ENCODE results near the gene MFF.

Gene MFF

DNA sequence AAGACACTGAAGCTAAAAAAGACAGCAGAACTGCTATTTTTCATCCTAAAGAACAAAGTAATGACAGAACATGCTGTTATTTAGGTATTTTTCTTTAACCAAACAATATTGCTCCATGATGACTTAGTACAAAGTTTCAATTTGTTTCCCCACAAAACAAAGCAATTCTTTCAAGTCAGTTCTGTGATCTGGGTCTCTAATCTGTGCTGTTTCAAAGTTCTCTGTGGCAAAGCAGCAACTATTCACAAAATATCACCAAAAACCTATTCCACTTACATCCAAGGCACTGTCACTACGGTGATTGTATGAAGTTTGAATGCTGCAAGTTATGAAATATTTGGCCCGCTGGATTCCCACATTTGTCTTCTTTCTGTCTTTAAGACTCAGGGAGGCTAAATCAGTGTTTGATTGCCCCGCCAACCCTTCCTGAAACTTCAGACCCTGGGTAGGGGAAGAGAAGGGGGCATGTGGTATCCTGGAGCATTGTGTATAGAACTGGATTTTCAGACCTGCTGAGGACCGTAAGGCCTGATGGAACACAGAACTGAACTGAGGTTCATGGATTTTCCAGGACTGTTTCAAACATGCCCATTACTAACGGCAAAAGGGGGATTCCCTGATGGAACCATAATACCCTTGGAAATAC, 13.1 kb upstream of the MFF start:
- TF ChIP-seq TCF12 (IDR thresholded peaks at IDR 0.05; ENCODE audit: low read depth) (no peak), CREB1 (IDR thresholded peaks at IDR 0.05; ENCODE audit: low read depth) (no peak), ZBTB7A (IDR thresholded peaks at IDR 0.05; ENCODE audit: low read depth) (no peak), EGR1 (IDR thresholded peaks at IDR 0.05) (no peak), TEAD4 (IDR thresholded peaks at IDR 0.05) (no peak), FOXM1 (IDR thresholded peaks at IDR 0.05; ENCODE audit: borderline replicate concordance, low read depth) (no peak), CEBPB (IDR thresholded peaks at IDR 0.05) (no peak), EP300 (IDR thresholded peaks at IDR 0.05; ENCODE audit: borderline replicate concordance) (no peak), RAD21 (IDR thresholded peaks at IDR 0.05; ENCODE audit: low read depth) (no peak), TAF1 (IDR thresholded peaks at IDR 0.05; ENCODE audit: low read depth) (no peak), YY1 (IDR thresholded peaks at IDR 0.05; ENCODE audit: low read depth) (no peak), NFIC (IDR thresholded peaks at IDR 0.05) (no peak)
- TF ChIP-seq, protein P1, sequence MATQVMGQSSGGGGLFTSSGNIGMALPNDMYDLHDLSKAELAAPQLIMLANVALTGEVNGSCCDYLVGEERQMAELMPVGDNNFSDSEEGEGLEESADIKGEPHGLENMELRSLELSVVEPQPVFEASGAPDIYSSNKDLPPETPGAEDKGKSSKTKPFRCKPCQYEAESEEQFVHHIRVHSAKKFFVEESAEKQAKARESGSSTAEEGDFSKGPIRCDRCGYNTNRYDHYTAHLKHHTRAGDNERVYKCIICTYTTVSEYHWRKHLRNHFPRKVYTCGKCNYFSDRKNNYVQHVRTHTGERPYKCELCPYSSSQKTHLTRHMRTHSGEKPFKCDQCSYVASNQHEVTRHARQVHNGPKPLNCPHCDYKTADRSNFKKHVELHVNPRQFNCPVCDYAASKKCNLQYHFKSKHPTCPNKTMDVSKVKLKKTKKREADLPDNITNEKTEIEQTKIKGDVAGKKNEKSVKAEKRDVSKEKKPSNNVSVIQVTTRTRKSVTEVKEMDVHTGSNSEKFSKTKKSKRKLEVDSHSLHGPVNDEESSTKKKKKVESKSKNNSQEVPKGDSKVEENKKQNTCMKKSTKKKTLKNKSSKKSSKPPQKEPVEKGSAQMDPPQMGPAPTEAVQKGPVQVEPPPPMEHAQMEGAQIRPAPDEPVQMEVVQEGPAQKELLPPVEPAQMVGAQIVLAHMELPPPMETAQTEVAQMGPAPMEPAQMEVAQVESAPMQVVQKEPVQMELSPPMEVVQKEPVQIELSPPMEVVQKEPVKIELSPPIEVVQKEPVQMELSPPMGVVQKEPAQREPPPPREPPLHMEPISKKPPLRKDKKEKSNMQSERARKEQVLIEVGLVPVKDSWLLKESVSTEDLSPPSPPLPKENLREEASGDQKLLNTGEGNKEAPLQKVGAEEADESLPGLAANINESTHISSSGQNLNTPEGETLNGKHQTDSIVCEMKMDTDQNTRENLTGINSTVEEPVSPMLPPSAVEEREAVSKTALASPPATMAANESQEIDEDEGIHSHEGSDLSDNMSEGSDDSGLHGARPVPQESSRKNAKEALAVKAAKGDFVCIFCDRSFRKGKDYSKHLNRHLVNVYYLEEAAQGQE (IDR thresholded peaks at IDR 0.05; ENCODE audit: low read depth), result no peak
- TF ChIP-seq, protein P2, sequence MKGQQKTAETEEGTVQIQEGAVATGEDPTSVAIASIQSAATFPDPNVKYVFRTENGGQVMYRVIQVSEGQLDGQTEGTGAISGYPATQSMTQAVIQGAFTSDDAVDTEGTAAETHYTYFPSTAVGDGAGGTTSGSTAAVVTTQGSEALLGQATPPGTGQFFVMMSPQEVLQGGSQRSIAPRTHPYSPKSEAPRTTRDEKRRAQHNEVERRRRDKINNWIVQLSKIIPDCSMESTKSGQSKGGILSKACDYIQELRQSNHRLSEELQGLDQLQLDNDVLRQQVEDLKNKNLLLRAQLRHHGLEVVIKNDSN (IDR thresholded peaks at IDR 0.05), result no peak
- TF ChIP-seq, protein P3, sequence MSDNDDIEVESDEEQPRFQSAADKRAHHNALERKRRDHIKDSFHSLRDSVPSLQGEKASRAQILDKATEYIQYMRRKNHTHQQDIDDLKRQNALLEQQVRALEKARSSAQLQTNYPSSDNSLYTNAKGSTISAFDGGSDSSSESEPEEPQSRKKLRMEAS (IDR thresholded peaks at IDR 0.05), result no peak

DNA sequence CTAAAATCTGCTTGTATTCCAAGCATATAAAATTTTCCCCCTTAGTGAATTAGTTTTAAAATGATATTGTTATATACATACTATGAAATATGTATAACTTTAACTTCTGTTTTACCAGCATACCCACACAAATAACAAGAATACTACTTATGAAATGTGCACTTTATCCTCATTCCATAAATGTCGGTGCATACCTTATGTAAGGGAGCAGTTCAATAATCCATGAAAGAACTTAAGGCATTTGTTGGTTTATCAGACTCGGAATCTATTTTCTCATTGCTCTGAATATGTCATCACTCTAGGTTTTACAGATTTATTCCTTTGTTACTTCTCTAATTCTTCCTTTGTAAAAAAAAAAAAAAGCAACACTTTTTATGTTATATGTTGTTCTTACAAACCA, 12.5 kb upstream of the MFF start:
- no peak for TF ChIP-seq CEBPB (IDR thresholded peaks at IDR 0.05)
- TF ChIP-seq, protein P3 (IDR thresholded peaks at IDR 0.05), result no peak
- no peak for TF ChIP-seq YY1 (IDR thresholded peaks at IDR 0.05; ENCODE audit: low read depth)
- no peak for TF ChIP-seq TEAD4 (IDR thresholded peaks at IDR 0.05)
- no peak for TF ChIP-seq CREB1 (IDR thresholded peaks at IDR 0.05; ENCODE audit: low read depth)
- no peak for TF ChIP-seq TAF1 (IDR thresholded peaks at IDR 0.05; ENCODE audit: low read depth)
- no peak for TF ChIP-seq EGR1 (IDR thresholded peaks at IDR 0.05)
- TF ChIP-seq, protein P2 (IDR thresholded peaks at IDR 0.05), result no peak
- TF ChIP-seq ZBTB7A (IDR thresholded peaks at IDR 0.05; ENCODE audit: low read depth), result no peak
- no peak for TF ChIP-seq TCF12 (IDR thresholded peaks at IDR 0.05; ENCODE audit: low read depth)
- no peak for TF ChIP-seq NFIC (IDR thresholded peaks at IDR 0.05)

DNA sequence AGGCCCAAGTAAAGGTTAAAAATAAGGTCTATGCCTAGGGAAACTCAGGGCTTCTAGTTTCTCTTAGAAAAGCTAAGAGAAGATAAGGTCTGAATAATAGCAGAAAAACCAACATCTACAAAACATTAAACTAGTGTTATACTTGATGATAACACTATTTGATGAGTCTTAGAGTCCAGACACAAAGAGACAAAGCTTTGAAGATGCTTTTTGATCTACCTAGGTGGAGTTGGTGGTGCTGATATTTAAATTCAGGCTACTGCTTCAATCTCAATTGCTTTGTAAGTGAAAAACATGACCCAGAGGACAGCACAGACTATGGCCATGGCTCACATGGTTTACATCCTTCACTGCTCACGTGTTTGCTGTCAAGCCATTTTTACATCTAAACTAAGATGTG, 11.7 kb upstream of the MFF start:
- TF ChIP-seq RAD21 (IDR thresholded peaks at IDR 0.05; ENCODE audit: low read depth) (no peak), CREB1 (IDR thresholded peaks at IDR 0.05; ENCODE audit: low read depth) (no peak), EGR1 (IDR thresholded peaks at IDR 0.05) (no peak), NFIC (IDR thresholded peaks at IDR 0.05) (no peak), YY1 (IDR thresholded peaks at IDR 0.05; ENCODE audit: low read depth) (no peak)
- TF ChIP-seq, protein P3 (IDR thresholded peaks at IDR 0.05), result no peak

DNA sequence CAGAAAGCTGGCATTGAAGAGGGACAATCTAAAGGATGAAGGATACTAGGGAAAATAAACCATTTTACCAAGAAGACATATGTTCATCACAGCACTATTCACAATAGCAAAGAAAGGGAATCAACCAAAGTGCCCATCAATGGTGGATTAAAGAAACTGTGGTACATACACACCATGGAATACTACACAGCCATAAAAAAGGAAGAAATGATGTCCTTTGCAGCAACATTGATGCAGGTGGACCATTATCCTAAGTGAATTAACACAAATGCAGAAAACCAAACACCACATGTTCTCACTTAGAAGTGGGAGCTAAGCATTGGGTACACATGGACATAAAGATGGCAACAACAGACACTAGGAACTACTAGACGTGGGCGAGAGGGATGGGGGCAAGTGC, 7.2 kb upstream of the MFF start:
- no peak for TF ChIP-seq CEBPB (IDR thresholded peaks at IDR 0.05)
- TF ChIP-seq, protein P1 (IDR thresholded peaks at IDR 0.05; ENCODE audit: low read depth), result no peak

DNA sequence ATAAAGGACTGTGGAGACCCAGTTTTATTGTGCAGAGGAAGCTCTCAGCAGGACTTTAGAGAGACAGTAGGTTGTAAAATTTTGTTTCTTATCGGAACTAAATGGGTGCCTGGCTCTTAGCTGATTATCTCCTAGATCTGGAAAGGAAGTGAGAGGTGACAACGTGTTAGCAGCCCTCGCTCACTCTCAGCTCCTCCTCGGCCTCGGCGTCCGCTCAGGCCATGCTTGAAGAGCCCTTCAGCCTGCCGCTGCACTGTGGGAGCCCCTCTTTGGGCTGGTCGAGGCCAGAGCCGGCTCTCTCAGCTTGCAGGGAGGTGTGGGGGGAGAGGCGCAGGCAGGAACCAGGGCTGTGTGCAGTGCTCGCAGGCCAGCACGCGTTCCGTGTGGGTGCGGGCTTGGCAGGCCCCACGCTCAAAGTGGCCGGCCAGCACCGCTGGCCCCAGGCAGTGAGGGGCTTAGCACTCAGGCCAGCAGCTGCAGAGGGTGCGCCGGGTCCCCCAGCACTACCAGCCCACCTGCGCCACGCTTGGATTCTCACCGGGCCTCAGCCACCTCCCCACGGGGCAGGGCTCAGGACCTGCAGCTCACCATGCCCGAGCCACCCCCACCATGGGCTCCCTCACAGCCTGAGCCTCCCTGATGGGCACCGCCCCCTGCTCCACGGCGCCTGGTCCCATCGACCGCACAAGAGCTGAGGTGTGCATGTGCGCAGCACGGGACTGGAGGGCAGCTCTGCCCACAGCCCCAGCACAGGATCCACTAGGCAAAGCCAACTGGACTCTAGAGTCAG, 4.6 kb upstream of the MFF start:
- TF ChIP-seq TAF1 (IDR thresholded peaks at IDR 0.05; ENCODE audit: low read depth) (no peak), TEAD4 (IDR thresholded peaks at IDR 0.05) (no peak), CEBPB (IDR thresholded peaks at IDR 0.05) (no peak), EP300 (IDR thresholded peaks at IDR 0.05; ENCODE audit: borderline replicate concordance) (no peak), RAD21 (IDR thresholded peaks at IDR 0.05; ENCODE audit: low read depth) (no peak), YY1 (IDR thresholded peaks at IDR 0.05; ENCODE audit: low read depth) (no peak), CREB1 (IDR thresholded peaks at IDR 0.05; ENCODE audit: low read depth) (no peak), ZBTB7A (IDR thresholded peaks at IDR 0.05; ENCODE audit: low read depth) (no peak), EGR1 (IDR thresholded peaks at IDR 0.05) (no peak), TCF12 (IDR thresholded peaks at IDR 0.05; ENCODE audit: low read depth) (no peak)
- TF ChIP-seq, protein P3 (IDR thresholded peaks at IDR 0.05), result no peak

Measured in Ishikawa (cell line).